RWPE2 (cell line): ENCODE data around the gene IGSF3.
"Not testable (repeated sequence)": the region's sequence is repeated elsewhere in the genome, so short reads cannot be mapped to it uniquely, and the experiment has no call there.

Experiments
- ATAC-seq: fragments of 200-7000 bp; cut with Tn5 transposase; 3 replicates; pipeline ENCODE4 v1.9.1; 2021; ENCODE audit warnings: low read depth
- DNase-seq: peaks from one replicate; pipeline ENCODE4 v3.0.0-alpha.2; 2020; ENCODE audit warnings: low spot score
- H3K27ac ChIP-seq: fragments of 450-650 bp; 2 replicates; pipeline ENCODE4 v1.5.1; 2017; ENCODE audit warnings: mild to moderate bottlenecking; ENCODE audit not compliant: poor library complexity, severe bottlenecking
- H3K27me3 ChIP-seq: fragments of 250-450 bp; sonication (Bioruptor Pico); 2 replicates; pipeline ENCODE4 v1.5.1; 2021; ENCODE audit warnings: mild to moderate bottlenecking, moderate library complexity; ENCODE audit not compliant: insufficient read depth, poor library complexity, severe bottlenecking
- H3K36me3 ChIP-seq: fragments of 250-450 bp; sonication (Bioruptor Pico); 2 replicates; pipeline ENCODE4 v1.5.1; 2020; ENCODE audit warnings: low read depth, mild to moderate bottlenecking, moderate library complexity
- H3K4me1 ChIP-seq: fragments of 250-450 bp; sonication (Bioruptor Pico); 2 replicates; pipeline ENCODE4 v1.5.1; 2021; ENCODE audit warnings: mild to moderate bottlenecking, moderate library complexity; ENCODE audit not compliant: insufficient read depth, poor library complexity, severe bottlenecking
- H3K4me3 ChIP-seq: fragments of 250-450 bp; sonication (Bioruptor Pico); 2 replicates; pipeline ENCODE4 v1.5.1; 2021; ENCODE audit warnings: mild to moderate bottlenecking, moderate library complexity; ENCODE audit not compliant: severe bottlenecking
- H3K9me3 ChIP-seq: fragments of 250-450 bp; sonication (Bioruptor Pico); 2 replicates; pipeline ENCODE4 v1.5.1; 2021; ENCODE audit warnings: mild to moderate bottlenecking, moderate library complexity; ENCODE audit not compliant: severe bottlenecking
- TF ChIP-seq, protein P1 (sequence below): fragments of 450-650 bp; IDR thresholded peaks from one replicate; pipeline ENCODE4 v1.5.1; 2017; ENCODE audit warnings: mild to moderate bottlenecking, moderate library complexity; ENCODE audit not compliant: poor library complexity, severe bottlenecking

The IGSF3 gene

DNA sequence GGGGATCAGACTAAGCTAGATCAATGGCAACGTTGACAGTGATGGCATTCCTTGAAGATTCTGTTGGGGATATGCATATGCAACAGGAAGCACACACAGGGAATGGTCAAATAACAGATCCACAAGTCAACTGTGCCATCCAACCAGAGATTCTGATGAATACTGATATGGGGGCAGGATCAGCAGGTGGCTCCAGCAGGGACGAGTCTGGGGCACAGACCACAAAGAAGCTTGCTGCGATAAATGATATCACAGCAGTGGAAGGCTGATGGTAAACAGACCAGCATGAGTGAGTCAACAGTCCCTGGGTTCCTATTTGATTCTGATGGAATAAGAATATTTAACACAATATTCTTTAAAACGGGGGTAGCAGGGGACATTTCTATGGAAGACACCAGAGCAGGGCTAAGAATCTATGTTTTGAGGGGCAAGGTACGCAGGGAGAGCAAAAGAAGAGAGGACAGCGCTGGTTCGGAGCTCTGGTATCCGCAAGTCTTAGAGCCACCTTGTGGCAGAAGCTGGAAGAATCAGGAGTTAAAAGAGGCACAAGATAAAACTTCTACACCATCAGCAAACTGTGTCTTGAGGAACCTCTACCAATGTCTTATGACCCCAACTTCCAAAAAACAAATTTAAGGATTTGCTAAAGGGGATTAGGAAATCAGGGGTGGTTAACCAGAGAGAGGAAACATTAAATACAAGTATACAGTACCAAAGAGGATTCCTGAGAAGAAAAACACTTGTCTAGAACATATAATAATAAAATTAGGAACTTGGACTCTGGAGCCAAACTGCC lies 71.4 kb downstream of the IGSF3 start:
- TF ChIP-seq, protein P1, sequence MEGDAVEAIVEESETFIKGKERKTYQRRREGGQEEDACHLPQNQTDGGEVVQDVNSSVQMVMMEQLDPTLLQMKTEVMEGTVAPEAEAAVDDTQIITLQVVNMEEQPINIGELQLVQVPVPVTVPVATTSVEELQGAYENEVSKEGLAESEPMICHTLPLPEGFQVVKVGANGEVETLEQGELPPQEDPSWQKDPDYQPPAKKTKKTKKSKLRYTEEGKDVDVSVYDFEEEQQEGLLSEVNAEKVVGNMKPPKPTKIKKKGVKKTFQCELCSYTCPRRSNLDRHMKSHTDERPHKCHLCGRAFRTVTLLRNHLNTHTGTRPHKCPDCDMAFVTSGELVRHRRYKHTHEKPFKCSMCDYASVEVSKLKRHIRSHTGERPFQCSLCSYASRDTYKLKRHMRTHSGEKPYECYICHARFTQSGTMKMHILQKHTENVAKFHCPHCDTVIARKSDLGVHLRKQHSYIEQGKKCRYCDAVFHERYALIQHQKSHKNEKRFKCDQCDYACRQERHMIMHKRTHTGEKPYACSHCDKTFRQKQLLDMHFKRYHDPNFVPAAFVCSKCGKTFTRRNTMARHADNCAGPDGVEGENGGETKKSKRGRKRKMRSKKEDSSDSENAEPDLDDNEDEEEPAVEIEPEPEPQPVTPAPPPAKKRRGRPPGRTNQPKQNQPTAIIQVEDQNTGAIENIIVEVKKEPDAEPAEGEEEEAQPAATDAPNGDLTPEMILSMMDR = peak; percentile 54
- not testable (repeated sequence) for H3K9me3 ChIP-seq, H3K4me3 ChIP-seq, H3K4me1 ChIP-seq, H3K27ac ChIP-seq, H3K36me3 ChIP-seq, H3K27me3 ChIP-seq, DNase-seq
- ATAC-seq = peak; percentile 58; the same call in 2 of the 3 replicates

DNA sequence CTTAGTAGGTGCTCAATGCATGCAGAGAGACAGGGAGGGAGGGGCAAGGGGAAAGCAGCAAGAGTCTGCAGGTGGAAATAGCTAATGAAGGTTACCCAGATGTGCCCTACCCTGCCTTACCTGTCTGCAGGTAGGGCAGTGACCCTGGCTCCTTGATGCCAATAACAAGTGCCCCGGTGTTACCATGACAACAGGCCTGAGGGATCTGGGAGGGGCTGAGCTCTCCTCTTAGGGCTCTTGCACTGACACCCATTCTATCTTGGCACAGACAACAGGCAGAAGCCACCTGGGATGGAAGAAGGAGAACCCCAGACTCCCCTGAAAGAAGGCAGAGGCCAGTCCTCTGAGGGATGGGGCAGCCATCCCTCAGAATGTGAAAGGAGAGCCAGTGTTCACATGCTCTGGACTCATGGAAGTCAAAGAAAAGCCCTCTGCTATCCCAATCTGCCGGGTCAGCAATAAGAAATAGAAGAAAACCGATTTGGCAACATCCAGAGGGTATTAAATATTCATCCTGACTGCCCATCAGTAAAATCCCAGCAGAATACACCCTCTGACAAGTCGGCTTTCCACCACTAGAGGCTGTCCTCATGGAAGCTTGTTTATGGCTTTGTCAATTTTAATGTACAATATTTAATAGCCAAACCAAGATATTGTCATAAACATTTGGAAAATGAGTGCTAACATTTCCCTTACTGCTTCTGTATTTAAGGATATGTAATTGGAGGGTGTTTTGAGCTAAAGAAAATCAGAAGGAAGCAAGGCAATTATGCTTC lies 72.3 kb downstream of the IGSF3 start:
- H3K4me3 ChIP-seq, H3K27me3 ChIP-seq, H3K9me3 ChIP-seq, ATAC-seq, H3K36me3 ChIP-seq, H3K4me1 ChIP-seq, H3K27ac ChIP-seq, DNase-seq: not testable (repeated sequence)

GRCh38 chr1:116593977-116594376 lies 73.6 kb downstream of the IGSF3 start:
- not testable (repeated sequence) for H3K27ac ChIP-seq, H3K9me3 ChIP-seq, H3K36me3 ChIP-seq, H3K4me1 ChIP-seq, H3K27me3 ChIP-seq, ATAC-seq, H3K4me3 ChIP-seq, DNase-seq

DNA sequence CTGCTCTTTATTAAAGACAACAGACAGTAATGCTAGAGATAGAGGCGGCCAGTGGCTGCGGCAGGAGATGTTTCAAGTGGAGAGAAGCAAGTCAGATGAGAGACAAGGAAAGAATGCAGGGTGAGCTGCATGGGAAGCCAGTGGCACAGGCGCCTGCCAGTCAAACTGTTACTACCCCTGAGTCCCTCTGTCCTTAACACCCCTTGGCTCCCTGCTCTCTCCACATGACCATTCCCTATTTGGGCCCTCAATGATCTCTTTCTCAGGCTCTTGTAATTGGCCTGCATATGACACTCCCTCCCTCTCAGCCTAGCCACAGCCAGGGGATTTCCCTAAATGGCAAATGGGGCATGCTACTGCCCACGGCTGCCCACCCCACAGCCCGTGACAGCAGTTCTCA lies 74.1 kb downstream of the IGSF3 start:
- ATAC-seq, H3K9me3 ChIP-seq, H3K4me1 ChIP-seq, H3K4me3 ChIP-seq, H3K27ac ChIP-seq, H3K36me3 ChIP-seq, H3K27me3 ChIP-seq, DNase-seq: not testable (repeated sequence)

GRCh38 chr1:116591951-116592605 lies 75.5 kb downstream of the IGSF3 start:
- not testable (repeated sequence) for H3K9me3 ChIP-seq, DNase-seq, H3K4me3 ChIP-seq, H3K36me3 ChIP-seq, ATAC-seq, H3K4me1 ChIP-seq, H3K27ac ChIP-seq, H3K27me3 ChIP-seq

DNA sequence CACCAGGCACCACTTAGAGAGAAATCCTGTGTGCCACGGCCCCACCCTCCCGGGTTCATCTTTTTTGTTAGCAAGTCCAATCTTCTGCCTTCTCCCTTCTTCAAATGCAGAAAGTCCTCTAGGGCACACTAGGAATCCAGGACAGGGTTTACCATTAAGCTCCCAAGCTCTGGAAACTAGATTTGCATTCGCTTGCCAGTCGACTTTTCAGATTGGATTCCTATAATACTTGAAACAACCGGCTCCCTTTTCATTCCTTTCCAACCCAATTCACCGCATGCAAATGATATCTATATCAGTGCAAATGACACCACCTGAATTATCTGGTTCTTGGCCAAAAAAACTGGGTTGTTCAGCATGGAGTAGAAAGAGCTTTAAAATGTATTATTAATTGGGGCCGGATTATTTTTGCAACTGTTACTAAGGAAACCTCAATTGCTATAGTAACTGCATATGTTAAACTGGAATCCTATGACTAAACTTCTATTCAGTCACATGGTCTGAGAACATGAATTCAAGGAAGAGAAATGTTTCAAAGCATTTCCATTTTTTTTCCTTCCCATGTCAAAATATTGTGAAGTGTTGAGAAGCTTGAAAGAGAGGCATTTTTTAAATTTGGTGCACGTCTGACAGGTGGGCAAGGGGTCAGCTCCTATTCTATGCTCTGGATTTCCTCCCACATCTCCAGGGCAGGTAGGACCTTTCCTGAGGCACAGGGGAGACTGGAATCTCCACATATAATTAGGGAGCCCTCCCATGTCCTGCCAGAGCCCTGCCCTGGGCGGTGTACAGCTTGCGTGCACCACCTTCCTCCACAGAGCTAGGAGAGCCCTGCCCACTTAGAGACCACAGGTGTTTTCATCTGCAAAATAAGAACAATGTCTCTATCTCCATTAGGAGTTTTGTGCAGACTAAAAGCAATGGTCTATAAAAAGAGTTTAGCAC lies 76.3 kb downstream of the IGSF3 start:
- not testable (repeated sequence) for H3K9me3 ChIP-seq, H3K4me1 ChIP-seq, ATAC-seq, H3K36me3 ChIP-seq, H3K27me3 ChIP-seq, H3K4me3 ChIP-seq, DNase-seq, H3K27ac ChIP-seq

GRCh38 chr1:116590359-116591005 lies 77.1 kb downstream of the IGSF3 start:
- ATAC-seq = peak; percentile 30; the same call in 2 of the 3 replicates
- not testable (repeated sequence) for H3K27me3 ChIP-seq, DNase-seq, H3K36me3 ChIP-seq, H3K9me3 ChIP-seq, H3K27ac ChIP-seq, H3K4me3 ChIP-seq, H3K4me1 ChIP-seq

- not testable (repeated sequence) for H3K9me3 ChIP-seq, H3K36me3 ChIP-seq, DNase-seq, H3K27me3 ChIP-seq, H3K4me3 ChIP-seq, H3K4me1 ChIP-seq
- peak overlapping the region; percentile 25 for H3K27ac ChIP-seq
- ATAC-seq = peak; percentile 93
These were observed 78.3 kb downstream of the IGSF3 start for GRCh38 chr1:116589101-116589735.
